Measurements from ENCODE around the gene TBC1D12. TPM values are rescaled to one million over a fixed set of nuclear protein-coding genes. Genes with fewer than 3 reads are reported as not detected.
A peak's percentile ranks its signal among the peaks of the same experiment; 100 is the strongest.

TBC1D12 gene
- total RNA-seq, 1 donor from 2014 or later: 6.9 TPM

DNA sequence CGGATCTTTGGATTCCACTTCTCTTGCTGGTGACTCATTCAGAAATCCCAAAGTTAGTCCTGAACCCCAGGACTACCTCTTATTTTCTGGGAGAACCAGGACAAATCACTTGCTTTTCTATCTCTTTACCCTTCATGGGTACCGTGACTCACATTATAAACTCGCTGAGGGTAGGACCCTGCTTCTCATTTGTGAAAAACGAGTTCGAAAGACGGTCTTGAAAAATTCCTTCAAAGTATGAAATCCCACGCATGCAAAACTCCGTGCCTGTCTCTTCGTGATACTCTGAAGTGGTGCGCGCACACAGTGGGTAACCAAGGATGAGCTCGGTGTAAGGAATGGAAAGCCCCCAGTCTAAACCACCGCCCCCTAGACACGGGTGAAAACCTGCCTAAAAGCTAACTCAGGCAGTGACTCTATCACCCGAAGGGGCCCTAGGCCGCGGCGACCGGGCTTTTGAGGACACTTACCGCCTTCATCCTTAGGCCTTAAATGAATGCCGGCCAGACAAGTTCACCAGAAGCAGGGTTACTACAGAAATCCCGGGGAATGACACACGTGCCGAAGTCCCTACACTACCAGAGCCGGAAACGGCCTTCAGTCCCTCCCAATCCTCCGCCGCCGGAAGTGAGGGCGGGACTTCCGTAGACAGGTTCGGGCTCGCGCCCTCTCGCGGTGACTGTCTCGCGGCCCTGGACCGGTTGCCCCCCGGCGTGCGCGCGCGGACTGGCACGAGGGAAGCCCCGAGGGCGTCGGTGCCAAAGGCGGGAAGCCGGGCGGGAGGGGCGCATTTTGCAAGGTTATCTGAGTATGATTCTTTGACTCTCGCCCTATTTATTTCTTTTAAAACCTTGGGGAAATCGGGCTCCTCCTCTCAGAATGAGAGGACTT is 39.7 kb upstream of the TBC1D12 start, which contains the start of gene NOC3L:
Gene NOC3L (minus strand): TSS at position 580 of the 891 bp plus-strand sequence. CDS start 101 bp downstream, at position 479.
- Histone ChIP-seq H4K20me1 (ENCODE audit: low read depth) (no peaks in the 10 kb centered on the region), H3F3A (ENCODE audit: low read depth) (no peaks in the 10 kb centered on the region), H3K9me3 (ENCODE audit: low read depth) (no peaks in the 10 kb centered on the region), H3K36me3 (peaks cover 7% of the 10 kb centered on the region), H3K4me3 (peak within 1 kb of the TSS; percentile 66), H3K27me3 (peaks cover 37% of the 10 kb centered on the region), H2AFZ (replicated peaks) (peak within 1 kb of the TSS; percentile 88), H3K4me1 (peaks cover 7% of the 10 kb centered on the region), H3K4me2 (peak within 1 kb of the TSS; percentile 87), H3K27ac (no peak within 1 kb of the TSS), H3K9ac (peak within 1 kb of the TSS; percentile 54), H3K79me2 (ENCODE audit: low read depth) (peaks cover 30% of the 10 kb centered on the region)
- peak; percentile 97 for DNase-seq (ENCODE audit: low spot score)
- peaks cover 2% of the 10 kb centered on the region for H3K9me3 Mint-ChIP-seq
- H3K27ac Mint-ChIP-seq: peak within 1 kb of the TSS; percentile 57
- H3K27me3 Mint-ChIP-seq (ENCODE audit: insufficient read depth, low read depth): peaks cover 9% of the 10 kb centered on the region
- peak; percentile 27 for TF ChIP-seq EZH2phosphoT487 (IDR thresholded peaks at IDR 0.05)
- TF ChIP-seq EZH2 (IDR thresholded peaks at IDR 0.05): peak; percentile 49
- TF ChIP-seq, protein P1, sequence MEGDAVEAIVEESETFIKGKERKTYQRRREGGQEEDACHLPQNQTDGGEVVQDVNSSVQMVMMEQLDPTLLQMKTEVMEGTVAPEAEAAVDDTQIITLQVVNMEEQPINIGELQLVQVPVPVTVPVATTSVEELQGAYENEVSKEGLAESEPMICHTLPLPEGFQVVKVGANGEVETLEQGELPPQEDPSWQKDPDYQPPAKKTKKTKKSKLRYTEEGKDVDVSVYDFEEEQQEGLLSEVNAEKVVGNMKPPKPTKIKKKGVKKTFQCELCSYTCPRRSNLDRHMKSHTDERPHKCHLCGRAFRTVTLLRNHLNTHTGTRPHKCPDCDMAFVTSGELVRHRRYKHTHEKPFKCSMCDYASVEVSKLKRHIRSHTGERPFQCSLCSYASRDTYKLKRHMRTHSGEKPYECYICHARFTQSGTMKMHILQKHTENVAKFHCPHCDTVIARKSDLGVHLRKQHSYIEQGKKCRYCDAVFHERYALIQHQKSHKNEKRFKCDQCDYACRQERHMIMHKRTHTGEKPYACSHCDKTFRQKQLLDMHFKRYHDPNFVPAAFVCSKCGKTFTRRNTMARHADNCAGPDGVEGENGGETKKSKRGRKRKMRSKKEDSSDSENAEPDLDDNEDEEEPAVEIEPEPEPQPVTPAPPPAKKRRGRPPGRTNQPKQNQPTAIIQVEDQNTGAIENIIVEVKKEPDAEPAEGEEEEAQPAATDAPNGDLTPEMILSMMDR (IDR thresholded peaks at IDR 0.05): peak; percentile 83
- peak within 1 kb of the TSS; percentile 94 for H3K4me3 Mint-ChIP-seq
- H3K4me1 Mint-ChIP-seq: peaks cover 18% of the 10 kb centered on the region
- H3K36me3 Mint-ChIP-seq: peaks cover 12% of the 10 kb centered on the region

DNA sequence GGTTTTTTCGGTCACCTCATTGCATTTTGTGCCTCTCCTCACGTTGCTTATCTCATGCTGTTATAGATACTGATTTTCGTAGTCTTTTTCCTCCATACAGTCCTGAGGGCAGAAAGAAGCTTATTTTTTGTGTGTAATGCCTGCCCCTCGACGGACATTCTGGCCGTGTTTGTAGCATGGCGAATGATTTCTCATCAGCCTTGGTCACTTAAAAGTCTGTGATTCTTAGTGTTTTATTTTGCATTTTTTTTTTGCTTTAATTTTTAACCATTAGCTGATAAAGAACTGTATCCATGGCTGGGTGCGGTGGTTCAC is 39.1 kb upstream of the TBC1D12 start:
- Mint-ChIP-seq H3K4me3 (peak overlapping the region; percentile 94), H3K4me1 (peaks cover 18% of the 10 kb centered on the region), H3K9me3 (peaks cover 2% of the 10 kb centered on the region), H3K27ac (no peak overlapping the region), H3K36me3 (peaks cover 12% of the 10 kb centered on the region), H3K27me3 (ENCODE audit: insufficient read depth, low read depth) (peaks cover 9% of the 10 kb centered on the region)
- no peaks in the 10 kb centered on the region for H4K20me1 ChIP-seq (ENCODE audit: low read depth)
- peaks cover 37% of the 10 kb centered on the region for H3K27me3 ChIP-seq
- no peaks in the 10 kb centered on the region for H3K9me3 ChIP-seq (ENCODE audit: low read depth)
- H2AFZ ChIP-seq (replicated peaks): peak overlapping the region; percentile 81
- no peak overlapping the region for H3K27ac ChIP-seq
- no peak for DNase-seq (ENCODE audit: low spot score)
- TF ChIP-seq EZH2phosphoT487 (IDR thresholded peaks at IDR 0.05) (no peak), EZH2 (IDR thresholded peaks at IDR 0.05) (no peak)
- TF ChIP-seq, protein P1 (IDR thresholded peaks at IDR 0.05): no peak
- H3K4me3 ChIP-seq: peak overlapping the region; percentile 66
- H3K36me3 ChIP-seq: peaks cover 6% of the 10 kb centered on the region
- peaks cover 30% of the 10 kb centered on the region for H3K79me2 ChIP-seq (ENCODE audit: low read depth)
- no peaks in the 10 kb centered on the region for H3F3A ChIP-seq (ENCODE audit: low read depth)
- H3K4me1 ChIP-seq: peaks cover 7% of the 10 kb centered on the region
- H3K4me2 ChIP-seq: no peak overlapping the region
- no peak overlapping the region for H3K9ac ChIP-seq

DNA sequence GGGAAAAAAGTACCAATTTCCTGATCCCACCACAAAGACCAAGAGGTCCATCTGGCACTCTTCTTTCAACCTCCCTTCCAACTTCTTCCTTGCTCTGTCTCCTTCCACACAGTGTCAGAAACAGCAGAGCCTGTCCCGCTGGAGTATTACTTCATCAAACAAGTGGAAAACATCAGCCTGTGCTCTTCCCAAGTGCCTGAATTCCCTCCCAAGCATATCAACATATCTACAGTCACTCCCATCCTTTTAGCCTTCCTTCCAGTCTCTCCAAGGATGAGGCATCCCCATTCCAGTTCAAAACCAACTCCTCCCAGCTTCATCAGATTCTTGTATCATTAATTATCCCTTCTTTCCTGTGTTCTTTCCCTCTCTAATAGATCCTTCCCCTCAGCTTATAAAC is 37.9 kb upstream of the TBC1D12 start:
- Histone ChIP-seq H3K27ac (no peak overlapping the region), H3K79me2 (ENCODE audit: low read depth) (peaks cover 28% of the 10 kb centered on the region), H3K36me3 (peaks cover 6% of the 10 kb centered on the region), H3K4me3 (no peak overlapping the region), H2AFZ (replicated peaks) (no peak overlapping the region), H3K27me3 (peaks cover 37% of the 10 kb centered on the region), H3K4me2 (no peak overlapping the region), H3K4me1 (peaks cover 7% of the 10 kb centered on the region), H3F3A (ENCODE audit: low read depth) (no peaks in the 10 kb centered on the region), H3K9ac (no peak overlapping the region), H3K9me3 (ENCODE audit: low read depth) (no peaks in the 10 kb centered on the region), H4K20me1 (ENCODE audit: low read depth) (no peaks in the 10 kb centered on the region)
- no peak for TF ChIP-seq EZH2phosphoT487 (IDR thresholded peaks at IDR 0.05)
- TF ChIP-seq EZH2 (IDR thresholded peaks at IDR 0.05): no peak
- TF ChIP-seq, protein P1 (IDR thresholded peaks at IDR 0.05): no peak
- H3K4me3 Mint-ChIP-seq: peak overlapping the region; percentile 10
- peaks cover 18% of the 10 kb centered on the region for H3K4me1 Mint-ChIP-seq
- peaks cover 9% of the 10 kb centered on the region for H3K27me3 Mint-ChIP-seq (ENCODE audit: insufficient read depth, low read depth)
- no peak overlapping the region for H3K27ac Mint-ChIP-seq
- H3K36me3 Mint-ChIP-seq: peaks cover 7% of the 10 kb centered on the region
- H3K9me3 Mint-ChIP-seq: peaks cover 2% of the 10 kb centered on the region
- DNase-seq (ENCODE audit: low spot score): no peak

Data from neural progenitor cell (in vitro differentiated cells).